Effector CD8-positive, alpha-beta T cell (primary cell): ENCODE results near the gene AMFR.
"Not testable (repeated sequence)": the region's sequence is repeated elsewhere in the genome, so short reads cannot be mapped to it uniquely, and the experiment has no call there.

Experiments
- DNase-seq: peaks from one replicate; lab custom pipeline; 2025; lab: John Stamatoyannopoulos, UW

AMFR gene

DNA sequence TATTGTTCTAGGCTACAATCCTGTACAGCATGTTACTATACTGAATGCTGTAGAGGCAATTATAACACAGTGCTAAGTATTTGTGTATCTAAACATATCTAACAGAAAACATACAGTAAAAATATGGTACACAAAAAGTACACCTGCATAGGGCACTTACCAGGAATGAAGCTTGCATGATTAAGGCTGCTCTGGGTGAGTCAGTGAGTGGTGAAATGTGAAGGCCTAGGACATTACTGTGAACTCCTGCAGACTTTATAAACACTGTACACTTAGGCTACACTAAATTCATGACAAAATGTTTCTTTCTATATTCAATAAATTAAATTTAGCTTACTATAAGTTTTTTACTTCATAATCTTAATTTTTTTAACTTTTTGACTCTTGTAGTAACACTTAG is 37.1 kb downstream of the AMFR start:
- no peak for DNase-seq

DNA sequence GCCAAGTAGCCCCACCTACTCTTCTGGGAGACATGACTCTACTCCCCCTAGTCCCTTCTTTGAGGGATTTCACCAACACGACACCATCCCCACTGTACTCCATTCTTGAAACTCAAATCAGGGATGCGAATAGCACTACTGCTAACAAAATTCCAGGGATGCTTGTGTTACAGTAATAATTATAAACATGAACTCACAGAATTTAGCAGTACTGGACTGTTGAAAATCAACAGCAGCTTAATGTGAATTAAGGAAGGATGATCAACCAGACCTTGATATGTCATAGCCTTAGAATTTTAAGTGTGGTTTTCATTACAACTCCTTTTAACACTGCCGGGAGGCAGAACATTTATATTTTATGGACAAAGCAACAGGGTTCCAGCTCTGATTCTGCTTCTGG is 37.9 kb downstream of the AMFR start:
- no peak for DNase-seq

DNA sequence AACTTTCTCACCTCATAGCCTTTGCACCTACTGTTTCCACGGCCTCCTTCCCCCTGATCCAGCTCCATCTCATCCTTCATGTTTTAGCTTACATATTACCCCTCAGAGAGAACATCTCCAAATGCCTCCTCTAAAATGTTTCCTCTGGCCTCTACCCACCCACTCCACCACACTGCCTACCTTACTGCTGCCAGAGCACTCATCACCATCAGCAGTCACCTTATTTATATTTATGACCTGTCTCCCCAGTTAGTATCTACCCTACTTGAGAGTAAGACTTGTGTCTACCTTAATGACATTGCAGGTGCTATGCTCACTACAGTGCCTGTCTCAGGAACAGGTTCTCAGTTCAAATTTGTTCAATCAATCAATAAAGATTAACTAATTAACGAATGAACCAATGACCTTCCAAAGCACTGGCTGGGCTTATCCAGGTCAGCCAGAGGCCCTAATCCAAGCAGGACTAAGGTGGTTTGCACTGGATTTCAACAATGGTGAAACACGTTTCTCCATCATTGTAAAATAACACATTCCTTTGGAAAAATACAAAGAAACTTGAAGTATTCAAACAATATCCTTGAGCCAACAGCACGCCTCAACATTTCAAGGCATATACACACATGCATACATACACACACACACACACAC is 41.1 kb downstream of the AMFR start:
- no peak for DNase-seq

DNA sequence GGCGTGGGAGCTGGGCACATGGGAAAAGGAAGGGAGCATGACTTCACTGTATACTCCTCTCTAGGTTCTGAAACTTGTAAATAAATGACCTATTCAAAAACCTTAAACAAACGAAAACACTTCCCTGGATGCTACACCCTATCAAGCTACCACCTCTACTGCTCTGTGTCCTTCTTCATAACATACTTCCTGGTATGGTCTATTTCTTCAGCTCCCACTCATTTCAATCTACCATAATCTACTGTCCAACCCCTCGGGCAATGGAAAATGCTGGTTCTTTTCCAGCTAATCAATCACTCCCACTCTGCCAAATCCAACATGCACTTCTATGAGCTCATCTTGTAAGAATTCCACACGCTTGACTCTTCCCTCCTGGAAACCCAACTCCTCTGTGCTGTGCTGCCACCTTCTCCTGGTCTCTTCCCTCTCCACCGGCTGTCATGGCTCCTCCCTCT is 42.4 kb downstream of the AMFR start:
- DNase-seq, result no peak

DNA sequence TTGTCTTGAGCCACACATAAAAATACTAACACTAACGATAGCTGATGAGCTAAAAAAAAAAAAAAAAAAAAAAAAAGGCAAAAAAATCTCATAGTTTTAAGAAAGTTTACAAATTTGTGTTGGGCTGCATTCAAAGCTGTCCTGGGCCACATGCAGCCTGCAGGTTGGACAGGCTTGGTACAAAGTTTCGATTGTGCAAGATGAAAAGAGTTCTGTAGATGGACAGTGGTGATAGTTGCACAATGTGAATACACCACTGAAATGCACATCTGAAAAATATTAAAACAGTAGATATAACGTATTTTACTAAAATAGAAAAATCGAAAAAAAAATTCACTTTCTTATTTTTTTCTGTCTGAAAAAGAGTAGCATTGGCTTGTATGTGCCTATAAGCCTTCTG is 42.9 kb downstream of the AMFR start:
- DNase-seq, result no peak

DNA sequence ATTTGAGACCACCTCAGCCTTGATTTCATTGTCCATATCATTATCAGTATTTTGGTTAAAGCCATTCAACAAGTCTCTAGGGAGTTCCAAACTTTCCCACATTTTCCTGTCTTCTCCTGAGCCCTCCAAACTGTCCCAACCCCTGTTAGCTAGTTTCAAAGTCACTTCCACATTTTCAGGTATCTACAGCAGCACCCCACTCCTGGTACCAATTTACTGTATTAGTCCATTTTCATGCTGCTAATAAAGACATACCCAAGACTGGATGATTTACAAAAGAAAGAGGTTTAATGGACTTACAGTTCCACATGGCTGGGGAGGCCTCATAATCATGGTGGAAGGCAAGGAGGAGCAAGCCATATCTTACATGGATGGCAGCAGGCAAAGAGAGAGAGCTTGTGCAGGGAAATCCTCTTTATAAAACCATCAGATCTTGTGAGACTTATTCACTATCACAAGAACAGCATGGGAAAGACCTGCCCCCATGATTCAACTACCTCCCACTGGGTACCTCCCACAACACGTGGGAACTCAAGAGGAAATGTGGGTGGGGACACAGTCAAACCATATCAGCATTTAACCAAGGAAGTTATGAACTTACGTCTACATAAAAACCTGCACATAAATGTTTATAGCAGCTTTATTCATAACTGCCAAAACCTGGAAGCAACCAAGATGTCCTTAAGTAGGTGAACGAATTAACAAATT is 44.4 kb downstream of the AMFR start:
- not testable (repeated sequence) for DNase-seq

DNA sequence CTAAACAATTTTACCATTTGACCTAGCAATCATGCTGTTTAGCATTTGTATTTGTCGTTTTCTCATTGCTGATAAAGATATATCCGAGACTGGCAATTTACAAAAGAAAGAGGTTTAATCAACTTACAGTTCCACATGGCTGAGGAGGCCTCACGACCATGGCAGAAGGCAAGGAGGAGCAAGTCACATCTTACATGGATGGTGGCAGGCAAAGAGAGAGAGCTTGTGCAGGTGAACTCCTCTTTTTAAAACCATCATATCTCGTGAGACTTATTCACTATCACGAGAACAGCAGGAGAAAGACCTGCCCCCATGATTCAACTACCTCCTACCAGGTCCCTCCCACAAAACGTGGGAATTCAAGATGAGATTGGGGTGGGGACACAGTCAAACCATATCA is 46.3 kb downstream of the AMFR start:
- DNase-seq, result not testable (repeated sequence)

DNA sequence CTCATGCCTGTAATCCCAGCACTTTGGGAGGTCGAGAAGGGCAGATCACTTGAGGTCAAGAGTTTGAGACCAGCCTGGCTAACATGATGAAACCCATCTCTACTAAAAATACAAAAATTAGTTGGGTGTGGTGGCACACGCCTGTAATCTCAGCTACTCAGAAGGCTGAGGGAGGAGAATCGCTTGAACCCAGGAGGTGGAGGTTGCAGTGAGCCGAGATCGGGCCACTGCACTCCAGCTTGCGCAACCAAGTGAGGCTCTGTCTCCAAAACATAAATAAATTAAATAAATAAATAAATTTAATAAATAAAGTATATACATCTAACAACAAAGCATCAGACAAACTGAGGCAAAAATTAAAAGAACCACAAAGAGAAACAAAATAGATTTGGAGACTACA is 49.6 kb downstream of the AMFR start:
- not testable (repeated sequence) for DNase-seq

DNA sequence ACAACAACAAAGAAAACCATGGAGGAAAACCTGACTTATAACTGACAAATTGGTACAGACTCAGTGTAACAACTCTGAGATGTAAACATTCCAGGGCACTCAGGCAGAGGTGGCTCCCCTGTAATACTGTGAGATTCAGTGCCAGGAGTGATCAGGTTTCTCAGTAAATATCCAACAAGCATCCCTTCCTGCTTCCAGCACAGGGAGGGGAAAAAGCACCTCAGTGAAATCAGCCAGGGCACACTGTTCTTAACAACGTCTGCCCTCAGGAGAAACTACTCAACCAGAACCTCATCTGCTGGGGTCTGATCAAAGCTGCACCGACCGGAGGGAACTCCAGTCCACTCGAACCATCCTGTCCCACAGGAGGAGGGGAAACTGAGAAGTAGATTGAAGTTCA is 52.3 kb downstream of the AMFR start:
- DNase-seq, result no peak

DNA sequence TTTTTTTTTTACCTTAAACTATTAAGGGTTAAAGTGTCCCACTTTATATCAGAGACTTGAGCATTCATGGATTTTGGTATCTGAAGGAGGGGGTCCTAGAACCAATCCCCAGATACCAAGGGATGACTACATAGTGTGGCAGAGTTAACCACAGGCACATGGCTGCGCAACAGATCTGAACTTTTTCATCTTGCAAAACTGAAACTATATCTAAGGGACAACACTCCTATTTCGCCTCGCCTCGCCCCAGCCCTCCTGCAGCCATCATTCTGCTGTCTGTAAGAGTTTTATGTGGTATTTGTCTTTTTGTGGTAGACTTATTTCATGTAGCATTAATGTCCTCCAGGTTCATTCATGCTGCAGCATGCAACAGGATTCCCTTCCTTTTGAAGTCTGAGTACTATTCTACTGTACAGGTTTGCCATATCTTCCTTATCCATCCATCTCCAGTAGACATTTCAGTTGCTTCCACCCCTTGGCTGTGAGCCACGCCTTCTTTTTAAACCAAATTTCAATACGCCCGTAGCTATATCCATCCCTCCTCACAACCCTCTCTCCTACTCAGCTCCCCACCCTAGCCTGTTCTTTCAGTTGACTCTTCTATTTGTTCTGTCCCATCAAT is 53.2 kb downstream of the AMFR start:
- DNase-seq, result no peak

DNA sequence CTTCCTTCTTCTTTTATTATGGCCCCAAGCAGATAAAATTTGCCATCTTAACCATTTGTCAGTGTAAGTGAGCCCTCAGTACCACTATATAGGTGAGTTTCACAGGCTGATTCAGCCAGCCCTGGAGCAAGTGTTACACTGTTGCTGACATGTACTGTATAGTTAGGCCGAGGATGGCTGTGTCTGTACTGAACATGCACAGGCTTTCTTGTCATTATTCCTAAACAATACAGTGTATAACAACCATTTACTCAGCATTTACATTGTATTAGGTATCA is 53.7 kb downstream of the AMFR start:
- DNase-seq, result no peak

DNA sequence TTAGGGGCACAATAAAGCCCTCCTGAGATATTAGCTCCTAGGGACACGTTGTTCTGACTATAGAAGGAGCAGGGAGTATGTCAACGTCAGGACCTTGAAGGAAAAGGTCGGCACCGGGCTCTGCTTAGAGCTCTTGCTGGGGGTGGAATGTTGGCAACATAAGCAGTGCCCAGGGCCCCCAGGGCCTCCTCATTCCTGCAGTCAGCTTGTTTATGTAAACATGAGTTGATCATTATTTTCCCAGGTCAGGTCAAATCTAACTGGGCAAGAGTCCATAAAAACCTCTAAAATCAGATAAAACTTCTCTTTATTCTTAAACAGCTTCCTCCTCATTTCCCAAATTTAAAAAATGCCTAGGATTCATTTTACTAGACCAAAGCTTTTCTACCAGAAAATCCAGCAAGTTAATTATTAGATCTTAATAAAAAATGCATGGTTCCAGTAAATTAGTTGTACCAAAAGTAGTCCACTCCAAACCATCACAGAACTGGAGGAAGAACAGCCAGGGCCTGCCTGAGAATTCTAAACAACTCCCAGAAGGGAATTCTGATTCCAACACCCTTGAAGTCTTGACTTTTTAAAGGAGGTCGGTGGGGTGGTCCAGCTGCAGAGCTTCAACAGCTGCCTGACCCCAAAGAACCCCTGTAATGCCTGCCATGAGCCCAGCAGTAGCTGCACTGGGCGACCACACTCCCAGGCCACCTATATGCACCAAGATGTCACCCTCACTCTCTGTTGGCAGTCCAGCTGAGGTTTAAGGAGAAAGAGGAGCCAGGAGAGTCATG is 54.3 kb downstream of the AMFR start:
- DNase-seq, result no peak

DNA sequence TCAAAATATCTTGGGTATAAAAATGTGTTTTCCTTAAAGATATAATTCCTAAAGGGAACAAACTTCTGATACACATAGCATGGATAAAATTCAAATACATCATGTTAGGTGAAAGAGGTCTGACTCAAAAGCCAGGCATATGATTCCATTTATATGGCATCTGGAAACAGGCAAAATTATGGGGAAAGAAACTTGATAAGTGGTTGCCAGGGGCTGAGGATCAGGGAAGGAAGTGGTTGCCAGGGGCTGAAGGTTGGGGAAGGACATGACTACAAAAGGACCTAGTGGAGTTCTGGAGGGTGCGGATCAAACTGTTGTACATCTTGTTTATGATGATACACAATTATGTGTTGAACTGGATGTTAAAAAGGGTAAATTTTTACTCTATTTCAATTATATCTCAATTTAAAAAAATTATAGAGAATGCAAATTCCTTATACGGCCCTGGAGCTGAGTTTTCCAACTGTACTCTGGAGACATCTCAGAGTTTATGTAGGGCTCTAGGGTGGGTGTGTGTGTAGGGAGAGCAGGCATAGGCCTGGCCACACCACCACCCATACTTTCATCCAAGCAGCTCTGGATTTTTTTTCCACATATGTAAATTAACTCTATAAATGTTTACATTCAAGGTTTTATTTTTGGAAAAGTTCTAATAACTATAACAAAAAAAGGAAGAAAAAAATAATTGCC is 55.0 kb downstream of the AMFR start:
- no peak for DNase-seq

DNA sequence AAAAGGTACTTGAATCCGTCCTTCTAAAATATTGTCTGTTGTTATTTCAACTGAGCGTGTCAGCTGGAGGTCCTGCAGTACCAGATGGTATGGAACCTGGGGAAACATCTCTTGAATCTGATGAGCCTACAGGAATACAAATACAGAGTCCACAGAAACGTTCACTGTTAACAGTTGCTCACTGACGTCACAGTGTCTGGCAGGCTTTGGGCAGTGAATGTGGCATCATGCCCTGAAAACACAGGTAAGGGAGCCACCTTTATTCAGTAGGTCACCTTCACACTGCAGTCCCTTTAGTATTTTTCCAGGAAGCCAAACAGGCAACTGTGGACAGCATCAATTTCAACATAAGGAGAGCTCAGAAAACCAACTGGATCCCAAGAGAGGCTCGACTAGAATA is 56.1 kb downstream of the AMFR start:
- DNase-seq, result no peak

DNA sequence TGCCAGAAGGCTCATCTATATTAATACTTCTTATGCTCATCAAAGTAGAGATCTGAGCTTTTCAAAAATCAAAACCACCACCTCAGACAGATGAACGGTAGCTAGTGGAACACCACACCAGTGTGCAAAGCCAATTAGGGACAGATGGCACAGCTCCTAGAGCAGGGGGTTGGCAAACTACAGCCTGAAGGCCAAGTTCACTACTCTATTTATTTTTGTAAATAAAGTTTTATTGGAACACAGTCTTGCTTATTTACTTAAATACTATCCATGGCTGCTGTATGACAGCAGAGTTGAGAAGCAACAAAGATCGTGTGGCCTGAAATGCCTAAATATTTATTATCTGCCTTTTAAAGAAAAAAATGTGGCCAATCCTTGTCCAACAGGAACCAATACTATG is 56.8 kb downstream of the AMFR start:
- no peak for DNase-seq

DNA sequence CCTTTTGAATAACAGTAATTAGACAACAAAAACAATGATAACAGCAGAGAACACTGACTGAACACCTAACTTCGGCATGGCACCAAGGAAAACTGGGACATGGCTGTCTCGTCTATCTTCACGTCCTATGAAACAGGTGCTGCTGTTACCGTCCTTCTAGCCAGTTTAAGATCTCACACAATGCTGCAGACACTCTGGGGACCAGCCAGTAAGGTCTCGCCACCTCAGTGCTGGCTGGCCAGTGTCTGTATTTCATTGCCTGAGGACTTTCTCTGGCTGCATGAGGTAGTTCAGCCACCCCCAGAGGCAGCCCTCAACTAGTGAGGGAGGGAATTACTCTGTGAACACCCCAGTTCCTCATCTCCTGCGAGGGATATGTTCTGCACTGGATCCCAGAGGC is 57.6 kb downstream of the AMFR start:
- no peak for DNase-seq

DNA sequence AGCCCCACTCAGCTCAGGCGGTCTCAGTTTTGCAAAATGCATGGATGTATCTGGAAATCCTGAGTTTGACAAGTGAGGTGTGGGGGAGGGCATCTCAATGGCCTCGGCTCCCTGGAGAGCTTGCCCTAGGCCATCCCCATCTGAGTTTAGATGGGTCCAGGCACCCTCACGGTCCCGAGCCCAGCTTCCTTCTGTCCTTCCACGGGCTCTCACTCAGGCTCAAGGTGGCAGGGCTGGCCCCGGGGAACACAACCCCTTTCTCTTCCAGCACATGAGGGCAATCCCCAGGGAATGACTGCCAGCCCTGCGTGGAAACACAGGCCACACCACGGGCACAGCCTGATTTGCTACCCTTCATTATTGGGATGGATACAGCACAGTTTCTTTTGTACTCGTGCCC is 58.4 kb downstream of the AMFR start:
- DNase-seq, result no peak

DNA sequence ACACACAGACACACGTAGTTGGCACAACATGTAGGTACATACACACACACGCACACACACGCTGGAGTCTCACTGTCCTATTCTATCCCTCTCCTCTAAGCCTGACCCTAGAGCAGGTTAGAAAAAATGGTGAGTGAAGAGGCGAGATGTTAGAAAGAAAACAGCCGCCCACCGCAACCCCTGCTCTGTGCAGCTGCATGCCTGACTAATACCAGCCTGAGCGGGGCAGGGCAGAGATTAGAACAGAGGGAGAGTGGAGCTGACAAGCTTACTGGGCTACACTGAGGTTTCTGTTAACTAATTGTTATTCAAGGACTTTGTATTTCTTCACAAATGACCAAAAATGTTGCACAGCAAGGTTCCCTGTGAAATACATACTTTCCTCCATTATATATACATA is 59.8 kb downstream of the AMFR start:
- DNase-seq, result no peak

DNA sequence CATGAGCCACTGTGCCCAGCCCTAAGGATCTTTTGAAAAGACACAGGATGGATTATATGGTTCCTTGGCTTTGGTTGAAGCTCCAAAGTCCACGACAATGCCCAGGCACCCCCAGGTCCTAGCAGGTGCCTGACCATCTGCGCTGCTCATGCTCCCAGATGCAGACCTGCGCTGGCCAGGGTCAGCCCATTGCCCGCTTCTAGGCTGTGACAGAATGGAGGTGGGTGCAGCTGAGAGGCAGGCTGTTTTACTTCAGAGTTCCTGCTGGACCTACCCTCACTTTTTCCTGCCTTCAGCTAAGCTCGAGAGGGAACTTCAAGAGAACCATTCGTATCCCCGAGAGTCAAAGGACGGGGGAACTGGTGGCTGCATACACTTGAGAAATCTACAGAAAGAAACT is 60.5 kb downstream of the AMFR start:
- DNase-seq, result no peak

DNA sequence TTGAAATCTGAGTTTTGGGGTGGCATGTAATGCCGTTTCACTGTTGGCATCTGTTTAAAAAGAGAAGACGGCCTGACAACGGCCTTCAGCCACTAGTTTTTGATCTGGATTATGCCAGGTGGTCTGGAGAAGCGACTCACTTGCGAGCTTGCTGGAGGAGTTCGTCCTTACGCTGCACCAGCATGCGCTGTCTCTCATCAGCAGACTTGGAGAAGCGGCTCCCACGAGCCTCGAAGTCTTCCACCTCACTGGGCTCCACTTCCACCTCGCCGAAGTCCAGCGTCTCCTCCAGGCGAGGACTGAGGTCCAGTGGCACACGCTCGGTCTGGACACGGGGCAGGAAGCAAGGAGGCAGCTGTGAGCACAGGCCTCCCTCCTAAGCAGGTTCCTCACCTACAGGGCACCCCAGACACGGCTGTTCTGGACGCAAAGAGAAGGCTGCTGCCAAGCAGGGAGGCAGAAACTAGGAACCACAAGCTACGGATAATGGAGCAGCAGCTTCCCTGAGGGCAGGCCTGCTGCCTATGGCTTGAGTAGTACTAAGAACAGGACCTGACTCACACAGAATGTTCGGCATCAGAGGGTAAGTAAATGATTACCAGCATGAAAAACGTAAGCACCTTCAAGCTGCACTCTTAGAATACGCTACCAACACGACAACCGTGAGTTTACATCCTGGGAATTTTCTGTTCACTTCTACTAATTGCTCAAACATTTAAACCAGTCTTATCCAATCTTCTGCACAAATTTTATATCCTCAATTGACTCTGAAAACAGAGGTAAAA is 61.4 kb downstream of the AMFR start:
- DNase-seq, result no peak

DNA sequence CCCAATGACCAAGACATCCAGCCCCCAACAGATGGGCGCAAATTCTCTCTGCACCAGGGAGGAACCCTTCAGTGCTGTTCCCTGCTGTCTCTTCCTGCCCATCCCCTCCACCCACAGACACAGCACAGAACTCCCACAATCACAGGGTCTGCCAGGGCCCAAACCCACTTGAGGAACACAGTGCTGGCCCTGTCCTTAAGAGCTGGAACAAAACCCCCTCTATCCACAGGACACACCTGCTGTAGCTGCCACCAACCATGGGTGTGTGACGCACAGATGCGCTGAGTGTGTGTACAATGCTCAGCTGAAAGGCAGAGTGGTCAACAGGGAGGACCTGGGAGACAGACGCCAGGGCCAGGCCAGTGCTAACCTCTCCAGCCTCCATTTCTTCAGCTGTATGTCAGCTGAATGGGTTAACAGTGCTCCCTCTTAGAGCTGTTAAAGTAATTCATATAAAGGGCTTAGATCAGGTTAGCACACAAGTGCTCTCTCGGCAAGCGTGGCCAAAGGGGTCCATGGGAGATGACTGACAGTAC is 62.1 kb downstream of the AMFR start:
- no peak for DNase-seq
